ENCODE measurements around the gene DBH. TPM values are rescaled to one million over a fixed set of nuclear protein-coding genes. Genes with fewer than 3 reads are reported as not detected.

Gene DBH
- total RNA-seq, 2 donors from 2014 or later: not detected

DNA sequence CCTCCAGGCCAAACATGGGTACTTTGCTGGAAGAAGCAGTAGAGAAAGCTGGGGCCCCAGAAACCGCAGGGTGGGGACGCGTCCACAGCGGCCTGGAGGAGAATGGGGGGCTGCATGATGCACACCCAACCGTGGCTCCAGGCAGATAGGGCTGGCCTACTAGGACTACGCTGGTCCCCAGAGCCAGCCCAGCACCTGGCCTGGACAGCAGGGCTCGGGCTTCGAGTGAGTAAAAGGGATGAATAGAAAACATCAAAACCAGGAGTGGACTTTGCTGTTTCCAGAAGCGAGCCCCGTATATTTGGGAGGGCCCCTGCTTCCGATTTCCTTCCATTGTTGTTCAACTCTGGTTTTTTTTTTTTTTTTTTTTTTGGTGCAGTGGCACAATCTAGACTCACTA is 30.7 kb downstream of the DBH start:
- Histone ChIP-seq H3K9me3 (no peaks in the 10 kb centered on the region), H3K4me1 (no peaks in the 10 kb centered on the region), H3K36me3 (no peaks in the 10 kb centered on the region), H3K4me3 (no peak overlapping the region), H3K27me3 (no peaks in the 10 kb centered on the region), H3K27ac (no peak overlapping the region)
- DNase-seq (ENCODE audit: low spot score): no peak
- TF ChIP-seq, protein P1, sequence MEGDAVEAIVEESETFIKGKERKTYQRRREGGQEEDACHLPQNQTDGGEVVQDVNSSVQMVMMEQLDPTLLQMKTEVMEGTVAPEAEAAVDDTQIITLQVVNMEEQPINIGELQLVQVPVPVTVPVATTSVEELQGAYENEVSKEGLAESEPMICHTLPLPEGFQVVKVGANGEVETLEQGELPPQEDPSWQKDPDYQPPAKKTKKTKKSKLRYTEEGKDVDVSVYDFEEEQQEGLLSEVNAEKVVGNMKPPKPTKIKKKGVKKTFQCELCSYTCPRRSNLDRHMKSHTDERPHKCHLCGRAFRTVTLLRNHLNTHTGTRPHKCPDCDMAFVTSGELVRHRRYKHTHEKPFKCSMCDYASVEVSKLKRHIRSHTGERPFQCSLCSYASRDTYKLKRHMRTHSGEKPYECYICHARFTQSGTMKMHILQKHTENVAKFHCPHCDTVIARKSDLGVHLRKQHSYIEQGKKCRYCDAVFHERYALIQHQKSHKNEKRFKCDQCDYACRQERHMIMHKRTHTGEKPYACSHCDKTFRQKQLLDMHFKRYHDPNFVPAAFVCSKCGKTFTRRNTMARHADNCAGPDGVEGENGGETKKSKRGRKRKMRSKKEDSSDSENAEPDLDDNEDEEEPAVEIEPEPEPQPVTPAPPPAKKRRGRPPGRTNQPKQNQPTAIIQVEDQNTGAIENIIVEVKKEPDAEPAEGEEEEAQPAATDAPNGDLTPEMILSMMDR (IDR thresholded peaks at IDR 0.05): no peak

DNA sequence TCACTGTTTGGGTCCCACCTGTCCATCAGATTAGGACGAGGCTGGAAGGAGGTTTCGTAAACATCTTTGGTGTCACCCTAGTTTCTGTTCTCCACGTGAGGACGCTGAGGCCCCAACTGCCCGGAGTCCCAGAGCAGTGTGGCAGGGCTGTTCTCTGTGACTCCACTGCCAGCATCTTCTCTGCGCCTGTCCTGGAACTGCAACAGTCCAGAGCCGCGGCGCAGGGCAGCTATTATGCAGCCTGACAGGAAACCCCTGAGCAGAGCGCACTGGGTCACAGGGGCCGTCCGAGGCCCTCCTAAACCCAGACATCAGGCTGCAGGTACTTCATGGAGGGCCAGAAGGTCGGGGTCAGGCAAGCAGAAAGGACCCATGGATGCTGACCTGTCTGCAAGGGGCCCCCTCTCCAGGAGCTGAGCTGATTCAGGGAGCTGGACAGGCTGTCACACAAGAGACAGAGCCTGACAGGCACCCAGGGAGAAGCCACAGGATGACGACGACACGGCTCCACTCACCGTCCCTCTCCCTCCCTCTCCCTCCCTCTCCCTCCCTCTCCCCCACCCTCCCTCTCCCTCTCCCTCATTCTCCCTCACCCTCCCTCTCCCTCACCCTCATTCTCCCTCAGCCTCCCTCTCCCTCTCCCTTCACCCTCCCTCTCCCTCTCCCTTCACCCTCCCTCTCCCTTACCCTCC is 31.7 kb downstream of the DBH start:
- Histone ChIP-seq H3K27ac (no peak overlapping the region), H3K9me3 (peaks cover 0 to 5% of the 10 kb centered on the region in 2 donors), H3K27me3 (no peaks in the 10 kb centered on the region), H3K4me1 (no peaks in the 10 kb centered on the region), H3K36me3 (no peaks in the 10 kb centered on the region), H3K4me3 (no peak overlapping the region)
- TF ChIP-seq, protein P1 (IDR thresholded peaks at IDR 0.05): no peak
- no peak for DNase-seq (ENCODE audit: low spot score)

DNA sequence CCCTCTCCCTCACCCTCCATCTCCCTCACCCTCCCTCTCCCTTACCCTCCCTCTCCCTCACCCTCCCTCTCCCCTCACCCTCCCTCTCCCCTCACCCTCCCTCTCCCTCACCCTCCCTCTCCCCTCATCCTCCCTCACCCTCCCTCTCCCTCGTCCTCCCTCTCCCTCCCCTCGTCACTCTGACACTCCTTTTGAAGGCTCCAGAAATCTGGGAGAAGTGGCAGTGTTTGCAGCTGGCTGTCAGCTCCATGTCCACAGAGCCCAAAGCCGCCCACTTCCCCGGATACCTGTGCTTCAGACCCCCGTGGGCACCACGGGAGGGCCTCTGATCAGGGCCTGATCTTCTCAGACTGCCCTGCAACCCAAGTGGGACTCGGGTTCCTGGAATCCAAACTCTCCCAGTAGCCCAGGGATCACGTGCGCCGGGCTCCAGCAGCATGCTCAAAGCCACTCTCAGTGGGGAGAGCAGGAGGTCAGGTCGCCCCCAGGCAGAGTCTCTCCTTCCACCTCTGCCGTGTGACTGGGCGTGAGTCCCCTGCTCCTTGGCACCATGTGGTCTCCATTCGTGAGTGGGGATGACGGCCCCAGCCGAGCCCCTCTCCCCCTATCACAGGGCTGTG is 33.1 kb downstream of the DBH start:
- no peaks in the 10 kb centered on the region for H3K4me1 ChIP-seq
- H3K27ac ChIP-seq: no peak overlapping the region
- no peaks in the 10 kb centered on the region for H3K27me3 ChIP-seq

DNA sequence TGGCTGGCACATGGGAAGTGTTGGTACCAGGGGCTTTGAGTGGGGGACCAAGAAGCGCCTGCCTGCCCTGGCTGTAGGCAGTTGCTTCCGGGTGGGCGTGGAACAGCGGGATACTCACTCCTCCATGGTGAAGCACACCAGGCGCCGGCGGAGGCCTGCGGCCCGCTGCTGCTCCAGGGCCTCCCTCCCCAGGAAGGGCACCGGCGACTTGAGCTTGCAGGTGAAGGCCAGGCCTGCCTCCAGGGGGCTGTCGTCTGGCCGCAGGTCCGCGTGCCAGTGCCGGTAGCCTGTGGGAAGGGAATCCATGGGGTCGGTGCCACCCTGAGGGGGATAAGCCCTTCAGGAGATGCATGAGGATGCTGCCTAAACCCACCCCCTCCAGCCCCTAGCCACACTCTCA is 34.3 kb downstream of the DBH start:
- H3K27me3 ChIP-seq: no peaks in the 10 kb centered on the region
- H3K9me3 ChIP-seq: peaks cover 0 to 5% of the 10 kb centered on the region in 2 donors
- TF ChIP-seq, protein P1 (IDR thresholded peaks at IDR 0.05): no peak

More for the DNA sequence above, 33.1 kb downstream of the DBH start:
- Histone ChIP-seq H3K4me3 (no peak overlapping the region), H3K9me3 (peaks cover 0 to 5% of the 10 kb centered on the region in 2 donors), H3K36me3 (no peaks in the 10 kb centered on the region)
- TF ChIP-seq, protein P1 (IDR thresholded peaks at IDR 0.05): no peak
- no peak for DNase-seq (ENCODE audit: low spot score)

DNA sequence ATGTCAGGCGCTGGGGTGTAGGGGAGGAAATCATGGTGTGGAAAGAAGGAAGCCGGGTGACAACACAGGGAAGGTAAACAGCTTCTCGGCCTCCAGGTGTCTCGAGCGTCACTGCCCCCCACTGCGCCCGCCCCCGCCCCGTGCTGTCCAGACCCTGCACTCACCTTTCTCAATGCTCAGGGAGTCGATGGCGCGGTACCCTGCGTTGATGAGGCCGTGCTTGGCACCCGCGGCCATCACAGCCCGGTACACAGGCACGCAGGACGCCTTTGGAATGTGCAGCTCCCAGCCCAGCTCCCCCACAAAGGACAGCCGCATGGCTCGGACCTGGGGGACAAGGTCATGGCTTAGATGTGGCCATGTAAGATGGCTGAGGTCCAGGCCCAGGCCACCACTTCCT is 35.2 kb downstream of the DBH start:
- TF ChIP-seq, protein P1 (IDR thresholded peaks at IDR 0.05): no peak
- Histone ChIP-seq H3K4me3 (no peak overlapping the region), H3K36me3 (no peaks in the 10 kb centered on the region), H3K4me1 (no peaks in the 10 kb centered on the region), H3K27ac (no peak overlapping the region), H3K9me3 (peaks cover 0 to 5% of the 10 kb centered on the region in 2 donors), H3K27me3 (no peaks in the 10 kb centered on the region)
- DNase-seq (ENCODE audit: low spot score): no peak

More for the DNA sequence above, 34.3 kb downstream of the DBH start:
- H3K36me3 ChIP-seq: no peaks in the 10 kb centered on the region
- no peaks in the 10 kb centered on the region for H3K4me1 ChIP-seq
- H3K4me3 ChIP-seq: no peak overlapping the region
- H3K27ac ChIP-seq: no peak overlapping the region
- DNase-seq (ENCODE audit: low spot score): no peak
